GM03348 (cell line): ENCODE data around the gene PLIN5.
"Not testable (repeated sequence)": the region's sequence is repeated elsewhere in the genome, so short reads cannot be mapped to it uniquely, and the experiment has no call there.

ENCODE experiments used
- DNase-seq: peaks from one replicate; pipeline ENCODE4 v3.0.0; 2012; ENCODE audit warnings: low spot score

Gene PLIN5

GRCh38 chr19:4542896-4543841 lies 8.1 kb upstream of the PLIN5 start:
- DNase-seq: no peak

GRCh38 chr19:4541806-4542145 lies 6.8 kb upstream of the PLIN5 start:
- DNase-seq: not testable (repeated sequence)

- no peak for DNase-seq
Measured at GRCh38 chr19:4541114-4541805, 6.2 kb upstream of the PLIN5 start.

GRCh38 chr19:4539693-4540581 lies 4.9 kb upstream of the PLIN5 start, which contains the start of gene LRG1:
LRG1 (minus strand) TSS chr19:4540036; CDS start chr19:4540013, 23 bp downstream.
- DNase-seq: no peak

GRCh38 chr19:4539169-4539692 lies 4.2 kb upstream of the PLIN5 start:
- no peak for DNase-seq

- no peak for DNase-seq
Measured at GRCh38 chr19:4538601-4538954, 3.6 kb upstream of the PLIN5 start.

GRCh38 chr19:4537953-4538600 lies 3.1 kb upstream of the PLIN5 start:
- DNase-seq: no peak

- DNase-seq: no peak
Measured at GRCh38 chr19:4536798-4537197, 1.8 kb upstream of the PLIN5 start.

- DNase-seq: no peak
Measured at GRCh38 chr19:4533835-4534424, 1.1 kb downstream of the PLIN5 start.

GRCh38 chr19:4533334-4533733 lies 1.7 kb downstream of the PLIN5 start:
- no peak for DNase-seq

GRCh38 chr19:4531562-4532165 lies 3.4 kb downstream of the PLIN5 start:
- no peak for DNase-seq

- DNase-seq: no peak
Measured at GRCh38 chr19:4529924-4530522, 5.0 kb downstream of the PLIN5 start.

- no peak for DNase-seq
Measured at GRCh38 chr19:4528843-4529242, 6.2 kb downstream of the PLIN5 start.

GRCh38 chr19:4527377-4527776 lies 7.6 kb downstream of the PLIN5 start:
- not testable (repeated sequence) for DNase-seq

GRCh38 chr19:4525563-4526002 lies 9.4 kb downstream of the PLIN5 start:
- no peak for DNase-seq

GRCh38 chr19:4524808-4525562 lies 10.0 kb downstream of the PLIN5 start:
- peak; percentile 82 for DNase-seq

GRCh38 chr19:4523306-4524110 lies 11.5 kb downstream of the PLIN5 start:
- peak; percentile 74 for DNase-seq

- DNase-seq: no peak
Measured at GRCh38 chr19:4522291-4523002, 12.6 kb downstream of the PLIN5 start.
